GM21423 (cell line): ENCODE data around the gene BRD1.

Experiments used
- ATAC-seq: cut with Tn5 transposase; IDR thresholded peaks from one replicate; pipeline ENCODE4 v1.9.1; 2021; ENCODE audit warnings: mild to moderate bottlenecking, moderate library complexity; ENCODE audit not compliant: unreplicated experiment

The BRD1 gene

GRCh38 chr22:49754696-49755630 lies 72.7 kb downstream of the BRD1 start:
- no peak for ATAC-seq

- no peak for ATAC-seq
Observed at GRCh38 chr22:49753961-49754695, 73.5 kb downstream of the BRD1 start.

GRCh38 chr22:49753276-49753890 lies 74.3 kb downstream of the BRD1 start:
- ATAC-seq: no peak

GRCh38 chr22:49752598-49753091 lies 75.0 kb downstream of the BRD1 start:
- ATAC-seq: no peak

- ATAC-seq: no peak
Observed at GRCh38 chr22:49751966-49752597, 75.6 kb downstream of the BRD1 start.

GRCh38 chr22:49751318-49751965 lies 76.2 kb downstream of the BRD1 start:
- no peak for ATAC-seq

GRCh38 chr22:49749885-49750510 lies 77.7 kb downstream of the BRD1 start:
- no peak for ATAC-seq

- ATAC-seq: no peak
Observed at GRCh38 chr22:49749227-49749626, 78.4 kb downstream of the BRD1 start.

GRCh38 chr22:49748514-49748913 lies 79.2 kb downstream of the BRD1 start:
- ATAC-seq: no peak

- no peak for ATAC-seq
Observed at GRCh38 chr22:49747716-49748115, 80.0 kb downstream of the BRD1 start.

GRCh38 chr22:49747130-49747529 lies 80.5 kb downstream of the BRD1 start:
- no peak for ATAC-seq

GRCh38 chr22:49746065-49746464 lies 81.6 kb downstream of the BRD1 start:
- no peak for ATAC-seq

- ATAC-seq: no peak
Observed at GRCh38 chr22:49740242-49740641, 87.4 kb downstream of the BRD1 start.

- ATAC-seq: no peak
Observed at GRCh38 chr22:49739138-49739537, 88.5 kb downstream of the BRD1 start.

GRCh38 chr22:49738566-49738965 lies 89.1 kb downstream of the BRD1 start:
- no peak for ATAC-seq

GRCh38 chr22:49738006-49738405 lies 89.7 kb downstream of the BRD1 start:
- no peak for ATAC-seq

- ATAC-seq: no peak
Observed at GRCh38 chr22:49737101-49737551, 90.5 kb downstream of the BRD1 start.

GRCh38 chr22:49736538-49736937 lies 91.1 kb downstream of the BRD1 start:
- no peak for ATAC-seq

- no peak for ATAC-seq
Observed at GRCh38 chr22:49735901-49736421, 91.7 kb downstream of the BRD1 start.
